ENCODE data around the gene ZNF584.
A peak's percentile ranks its signal among the peaks of the same experiment; 100 is the strongest.
"Not testable (repeated sequence)": the region's sequence is repeated elsewhere in the genome, so short reads cannot be mapped to it uniquely, and the experiment has no call there.

Gene ZNF584

GRCh38 chr19:58406818-58407657, 1.4 kb upstream of the ZNF584 start:
- FAIRE-seq: no peak

GRCh38 chr19:58407658-58408151, 744 bp upstream of the ZNF584 start:
- no peak for FAIRE-seq

- no peak for FAIRE-seq
Measured at GRCh38 chr19:58409010-58409790, 751 bp downstream of the ZNF584 start.

- no peak for FAIRE-seq
Measured at GRCh38 chr19:58416604-58417003, 8.2 kb downstream of the ZNF584 start.

- FAIRE-seq: no peak
Measured at GRCh38 chr19:58417071-58417470, 8.6 kb downstream of the ZNF584 start.

- FAIRE-seq: no peak
Measured at GRCh38 chr19:58428617-58429016, 20.2 kb downstream of the ZNF584 start.

- FAIRE-seq: no peak
Measured at GRCh38 chr19:58429745-58430144, 21.3 kb downstream of the ZNF584 start.

GRCh38 chr19:58434217-58434616, 25.8 kb downstream of the ZNF584 start:
- no peak for FAIRE-seq

- FAIRE-seq: peak; percentile 99
Measured at GRCh38 chr19:58439576-58440554, 31.4 kb downstream of the ZNF584 start, which contains the start of gene ZNF132. Gene ZNF132, minus strand, starts transcription at chr19:58440153. Its CDS starts 332 bp downstream, at chr19:58439821.

- FAIRE-seq: no peak
Measured at GRCh38 chr19:58440556-58440955, 32.1 kb downstream of the ZNF584 start.

- not testable (repeated sequence) for FAIRE-seq
Measured at GRCh38 chr19:58442986-58443385, 34.5 kb downstream of the ZNF584 start.

GRCh38 chr19:58448860-58449259, 40.4 kb downstream of the ZNF584 start:
- FAIRE-seq: not testable (repeated sequence)

GRCh38 chr19:58449980-58450379, 41.5 kb downstream of the ZNF584 start:
- FAIRE-seq: not testable (repeated sequence)

- no peak for FAIRE-seq
Measured at GRCh38 chr19:58450856-58451357, 42.5 kb downstream of the ZNF584 start.

- FAIRE-seq: peak; percentile 9
Measured at GRCh38 chr19:58451358-58452101, 43.1 kb downstream of the ZNF584 start, which contains the start of gene ZNF324B. Gene ZNF324B, plus strand, starts transcription at chr19:58451622. Its CDS starts 2,080 bp downstream, at chr19:58453702.

- FAIRE-seq: no peak
Measured at GRCh38 chr19:58453743-58454142, 45.3 kb downstream of the ZNF584 start.

- no peak for FAIRE-seq
Measured at GRCh38 chr19:58455306-58455705, 46.9 kb downstream of the ZNF584 start.

GRCh38 chr19:58456111-58456510, 47.7 kb downstream of the ZNF584 start:
- no peak for FAIRE-seq

- no peak for FAIRE-seq
Measured at GRCh38 chr19:58460039-58460438, 51.6 kb downstream of the ZNF584 start.

- FAIRE-seq: no peak
Measured at GRCh38 chr19:58466089-58466759, 57.8 kb downstream of the ZNF584 start.
